ENCODE data around the gene EHD1. TPM values are rescaled to one million over a fixed set of nuclear protein-coding genes. Genes with fewer than 3 reads are reported as not detected.

EHD1 gene
- total RNA-seq, 4 donors from 2014 or later = 67.9 to 202 (median 116) TPM

DNA sequence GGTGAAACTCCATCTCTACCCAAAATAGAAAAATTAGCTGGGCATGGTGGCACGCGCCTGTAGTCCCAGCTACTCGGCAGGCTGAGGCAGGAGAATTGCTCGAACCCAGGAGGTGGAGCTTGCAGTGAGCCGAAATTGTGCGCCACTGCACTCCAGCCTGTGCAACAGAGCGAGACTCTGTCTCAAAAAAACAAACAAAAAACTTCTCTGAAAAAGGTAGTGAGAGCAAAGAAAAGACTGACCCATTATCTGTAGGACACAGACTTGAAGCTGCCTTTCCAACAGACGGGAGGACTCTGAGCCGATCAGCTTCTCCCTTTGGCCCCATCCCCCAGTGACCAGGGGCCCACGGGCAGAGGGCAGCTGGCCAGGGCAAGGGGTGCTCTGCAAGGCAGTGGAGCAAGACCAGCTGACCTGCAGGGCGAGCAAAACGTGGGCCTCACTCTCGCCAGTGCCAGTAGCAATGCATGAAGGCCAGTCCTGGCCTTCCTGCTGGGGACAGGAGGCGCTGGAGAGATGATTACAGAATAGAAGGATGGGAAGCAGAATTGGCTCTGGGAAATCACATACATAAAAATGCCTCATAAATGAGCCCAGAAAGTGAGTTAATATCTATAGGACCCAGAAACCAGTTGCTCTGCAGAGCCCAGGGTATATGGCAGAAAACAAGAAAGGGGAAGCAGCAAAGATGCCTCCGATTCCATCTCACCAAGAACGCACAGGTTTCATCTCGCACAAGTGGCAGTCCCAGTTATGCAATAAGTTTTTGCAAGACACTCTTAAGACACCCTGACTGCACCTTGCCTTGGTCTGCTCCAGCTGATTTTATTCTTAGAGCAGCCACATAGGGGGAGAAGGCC, 2.8 kb downstream of the EHD1 start:
- peaks cover 47 to 76% (median 68%) of the 10 kb centered on the region in 4 donors for H3K4me1 ChIP-seq
- no peaks in the 10 kb centered on the region for H3K9me3 ChIP-seq
- peak overlapping the region; percentile 88 to 98 (median 92) for H3K27ac ChIP-seq
- in situ Hi-C loops (cut with MboI; ENCODE audit: low pct_ligation_motif_present in 1 of 4, low pct_unique_long_range_greater_than_20kb in 1 of 4, low sequenced_read_pairs in 3 of 4) (no loop called here), intact Hi-C loops (cut with DNase I; ENCODE audit: low total_unique reads) (no loop called here)
- peaks cover 0 to 5% (median 0%) of the 10 kb centered on the region in 4 donors for H3K36me3 ChIP-seq
- no peak for DNase-seq
- TF ChIP-seq POLR2A (IDR thresholded peaks at IDR 0.05) (no peak), EP300 (IDR thresholded peaks at IDR 0.05; ENCODE audit: low read depth) (no peak), POLR2AphosphoS5 (IDR thresholded peaks at IDR 0.05) (no peak)
- TF ChIP-seq, protein P1, sequence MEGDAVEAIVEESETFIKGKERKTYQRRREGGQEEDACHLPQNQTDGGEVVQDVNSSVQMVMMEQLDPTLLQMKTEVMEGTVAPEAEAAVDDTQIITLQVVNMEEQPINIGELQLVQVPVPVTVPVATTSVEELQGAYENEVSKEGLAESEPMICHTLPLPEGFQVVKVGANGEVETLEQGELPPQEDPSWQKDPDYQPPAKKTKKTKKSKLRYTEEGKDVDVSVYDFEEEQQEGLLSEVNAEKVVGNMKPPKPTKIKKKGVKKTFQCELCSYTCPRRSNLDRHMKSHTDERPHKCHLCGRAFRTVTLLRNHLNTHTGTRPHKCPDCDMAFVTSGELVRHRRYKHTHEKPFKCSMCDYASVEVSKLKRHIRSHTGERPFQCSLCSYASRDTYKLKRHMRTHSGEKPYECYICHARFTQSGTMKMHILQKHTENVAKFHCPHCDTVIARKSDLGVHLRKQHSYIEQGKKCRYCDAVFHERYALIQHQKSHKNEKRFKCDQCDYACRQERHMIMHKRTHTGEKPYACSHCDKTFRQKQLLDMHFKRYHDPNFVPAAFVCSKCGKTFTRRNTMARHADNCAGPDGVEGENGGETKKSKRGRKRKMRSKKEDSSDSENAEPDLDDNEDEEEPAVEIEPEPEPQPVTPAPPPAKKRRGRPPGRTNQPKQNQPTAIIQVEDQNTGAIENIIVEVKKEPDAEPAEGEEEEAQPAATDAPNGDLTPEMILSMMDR (IDR thresholded peaks at IDR 0.05) = no peak
- peak overlapping the region in 2 of 4 donors; percentile 66 to 72 for H3K4me3 ChIP-seq
- 54 to 62% methylated on average over 7 to 17 of the region's 17 CpGs for WGBS, 2 donors (ENCODE audit: low coverage in 1 of 2)
- no peaks in the 10 kb centered on the region for H3K27me3 ChIP-seq

DNA sequence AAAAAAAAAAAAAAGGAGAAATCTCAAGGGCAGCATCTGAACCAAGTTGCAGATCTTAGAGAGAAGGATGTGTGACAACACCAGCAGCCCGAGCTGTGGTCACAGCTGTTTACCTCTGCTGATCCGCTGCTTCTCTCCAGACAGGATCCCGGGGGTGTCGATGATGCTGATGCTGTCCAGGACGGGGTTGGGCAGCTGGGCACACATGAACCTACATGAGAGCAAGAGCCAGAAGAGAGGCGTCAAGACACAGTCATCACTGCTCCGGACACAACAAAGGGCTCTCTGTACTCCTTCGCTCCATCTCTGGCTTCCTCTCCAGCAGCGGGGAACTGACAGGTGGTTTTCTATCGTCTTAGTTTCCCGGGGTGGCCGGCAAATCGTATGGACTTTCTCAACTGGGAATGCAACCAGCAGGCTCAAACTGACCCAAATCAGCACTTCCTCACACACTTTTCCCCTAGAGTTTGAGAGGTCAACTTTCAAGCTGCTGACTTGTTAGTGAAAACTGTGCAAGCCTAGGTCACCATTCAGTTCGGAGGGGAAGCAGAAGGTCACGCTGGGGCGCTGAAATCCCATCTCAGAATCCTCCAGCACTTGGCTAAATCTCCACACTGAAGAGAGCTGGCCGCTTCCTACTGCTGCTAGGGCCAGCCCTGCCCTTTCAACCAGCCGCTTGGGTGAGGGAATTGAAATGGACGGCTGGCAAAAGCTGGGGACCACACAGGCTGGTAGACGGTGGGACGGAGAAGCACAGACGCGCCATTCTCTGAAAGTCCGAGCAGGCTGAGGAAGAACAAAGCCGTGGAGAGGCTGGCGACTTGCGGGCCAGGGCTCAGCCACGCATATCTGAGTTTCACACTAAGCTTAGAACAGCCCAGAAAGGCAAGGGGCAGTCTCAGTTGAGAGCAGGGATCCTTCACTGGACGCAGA, 3.8 kb downstream of the EHD1 start:
- DNase-seq = peak; percentile 60
- intact Hi-C loops (cut with DNase I; ENCODE audit: low total_unique reads) (no loop called here), in situ Hi-C loops (cut with MboI; ENCODE audit: low pct_ligation_motif_present in 1 of 4, low pct_unique_long_range_greater_than_20kb in 1 of 4, low sequenced_read_pairs in 3 of 4) (no loop called here)
- no peak for TF ChIP-seq POLR2A (IDR thresholded peaks at IDR 0.05)
- peak in 2 of 3 donors; percentile 5 for TF ChIP-seq POLR2AphosphoS5 (IDR thresholded peaks at IDR 0.05)
- no peaks in the 10 kb centered on the region for H3K9me3 ChIP-seq
- peak overlapping the region in 2 of 4 donors; percentile 66 to 72 for H3K4me3 ChIP-seq
- 72 to 76% methylated on average over 12 to 29 of the region's 29 CpGs for WGBS, 2 donors (ENCODE audit: low coverage in 1 of 2)
- H3K36me3 ChIP-seq = peaks cover 0 to 5% (median 0%) of the 10 kb centered on the region in 4 donors
- H3K27ac ChIP-seq = peak overlapping the region; percentile 88 to 98 (median 92)
- peaks cover 55 to 78% (median 74%) of the 10 kb centered on the region in 4 donors for H3K4me1 ChIP-seq
- H3K27me3 ChIP-seq = no peaks in the 10 kb centered on the region

DNA sequence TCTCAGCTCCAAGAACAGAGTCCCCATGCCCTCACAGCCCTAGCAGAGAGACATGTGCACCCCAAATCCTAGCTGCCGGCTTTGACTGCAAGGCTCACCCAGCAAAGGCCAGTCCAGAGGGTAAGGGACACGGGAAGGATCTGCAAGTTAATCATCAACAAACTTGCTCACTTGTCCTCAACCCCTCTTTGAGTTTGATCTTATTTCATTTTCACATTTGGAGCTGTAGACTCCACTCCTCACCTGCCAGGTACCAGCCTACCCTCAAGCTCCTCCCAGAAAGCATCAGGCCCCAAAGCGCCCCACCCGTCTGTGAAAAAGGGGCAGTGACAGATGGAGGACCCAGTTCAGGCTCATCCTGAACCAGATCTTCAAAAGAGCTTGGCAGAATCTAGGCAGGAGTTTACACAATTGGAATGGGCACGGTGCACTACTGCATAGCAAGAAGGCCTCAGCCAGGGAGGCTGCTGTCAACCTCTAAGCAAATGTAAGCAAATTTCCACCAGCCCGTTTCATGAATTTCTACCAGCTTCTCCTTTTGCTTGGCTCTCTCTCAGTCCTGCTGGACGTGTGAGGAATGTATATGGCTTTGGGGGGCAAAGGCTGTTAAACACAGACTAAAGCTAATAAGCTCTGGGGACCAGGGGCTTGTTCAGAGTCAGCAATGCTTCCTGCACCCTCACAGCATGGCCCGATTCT, 5.5 kb downstream of the EHD1 start:
- intact Hi-C loops (cut with DNase I; ENCODE audit: low total_unique reads) (no loop called here), in situ Hi-C loops (cut with MboI; ENCODE audit: low pct_ligation_motif_present in 1 of 4, low pct_unique_long_range_greater_than_20kb in 1 of 4, low sequenced_read_pairs in 3 of 4) (no loop called here)
- DNase-seq = peak; percentile 38
- Histone ChIP-seq H3K36me3 (peaks cover 0 to 5% (median 0%) of the 10 kb centered on the region in 4 donors), H3K27me3 (no peaks in the 10 kb centered on the region), H3K9me3 (no peaks in the 10 kb centered on the region), H3K4me1 (peaks cover 63 to 87% (median 86%) of the 10 kb centered on the region in 4 donors), H3K27ac (peak overlapping the region; percentile 51 to 96 (median 86)), H3K4me3 (no peak overlapping the region)
- 43 to 55% methylated on average over 3 to 8 of the region's 8 CpGs for WGBS, 2 donors (ENCODE audit: low coverage in 1 of 2)
- TF ChIP-seq EP300 (IDR thresholded peaks at IDR 0.05; ENCODE audit: low read depth) (no peak), POLR2AphosphoS5 (IDR thresholded peaks at IDR 0.05) (no peak), POLR2A (IDR thresholded peaks at IDR 0.05) (no peak)
- TF ChIP-seq, protein P1 (IDR thresholded peaks at IDR 0.05) = no peak

DNA sequence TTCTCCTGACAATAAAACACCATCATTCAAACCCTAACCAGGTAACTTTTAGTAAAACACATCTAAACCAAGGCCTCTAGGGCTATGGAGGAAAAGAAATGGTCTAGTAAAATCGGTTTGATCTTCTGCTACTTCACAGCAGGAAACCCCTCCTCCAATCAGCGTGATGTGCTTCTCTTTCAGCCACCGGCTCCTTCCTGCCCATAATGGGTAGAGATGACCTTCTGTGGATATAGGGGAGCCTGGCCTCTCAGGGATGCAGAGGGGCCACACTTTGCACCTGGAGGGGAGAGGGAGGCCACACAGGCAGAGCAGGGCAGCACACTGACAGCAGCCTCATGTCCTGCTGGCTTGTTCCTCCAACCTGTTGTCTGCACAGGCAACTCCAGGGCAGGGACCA, 6.9 kb downstream of the EHD1 start:
- Histone ChIP-seq H3K4me3 (no peak overlapping the region), H3K36me3 (peaks cover 0 to 5% (median 0%) of the 10 kb centered on the region in 4 donors), H3K9me3 (no peaks in the 10 kb centered on the region), H3K27ac (peak overlapping the region; percentile 79 to 96 (median 94)), H3K4me1 (peaks cover 62 to 81% (median 75%) of the 10 kb centered on the region in 4 donors), H3K27me3 (no peaks in the 10 kb centered on the region)
- WGBS, 2 donors (ENCODE audit: low coverage in 1 of 2) = 59 to 80% methylated on average over 1 to 3 of the region's 3 CpGs
- in situ Hi-C loops (cut with MboI; ENCODE audit: low pct_ligation_motif_present in 1 of 4, low pct_unique_long_range_greater_than_20kb in 1 of 4, low sequenced_read_pairs in 3 of 4) (no loop called here), intact Hi-C loops (cut with DNase I; ENCODE audit: low total_unique reads) (no loop called here)
- TF ChIP-seq EP300 (IDR thresholded peaks at IDR 0.05; ENCODE audit: low read depth) (no peak), POLR2A (IDR thresholded peaks at IDR 0.05) (no peak), POLR2AphosphoS5 (IDR thresholded peaks at IDR 0.05) (no peak)
- TF ChIP-seq, protein P1 (IDR thresholded peaks at IDR 0.05) = no peak
- DNase-seq = no peak
